C4-2B (cell line): ENCODE results near the gene NR3C1.

ENCODE experiments used
- H3K27ac ChIP-seq: fragments of 450-650 bp; 2 replicates; pipeline ENCODE4 v1.5.1; 2017
- ZFX ChIP-seq: fragments of 450-650 bp; IDR thresholded peaks from 2 replicates; pipeline ENCODE4 v1.6.1; 2017
- TF ChIP-seq, protein P1 (sequence below): fragments of 450-650 bp; conservative IDR thresholded peaks from 2 replicates; pipeline ENCODE4 v1.5.1; 2017; ENCODE audit warnings: mild to moderate bottlenecking

NR3C1 gene

DNA sequence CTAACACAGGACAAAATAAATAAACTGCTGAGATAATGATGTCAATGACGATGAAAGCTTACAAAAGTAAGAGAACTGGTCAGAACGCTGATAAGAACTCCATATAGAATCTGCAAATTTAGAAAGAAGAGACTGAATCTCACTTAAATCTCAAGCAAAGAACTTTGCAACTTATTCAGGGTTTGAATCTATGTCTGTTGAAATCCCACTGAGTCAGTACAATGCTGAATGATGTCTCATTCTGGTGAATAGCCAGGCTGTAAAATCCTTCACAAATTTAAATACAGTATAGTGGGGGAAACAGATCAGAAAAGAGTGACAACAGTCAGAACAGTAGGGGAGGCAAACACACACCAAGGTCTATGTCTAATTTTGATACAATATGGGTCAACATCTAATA, 38.9 kb upstream of the NR3C1 start:
- TF ChIP-seq, protein P1, sequence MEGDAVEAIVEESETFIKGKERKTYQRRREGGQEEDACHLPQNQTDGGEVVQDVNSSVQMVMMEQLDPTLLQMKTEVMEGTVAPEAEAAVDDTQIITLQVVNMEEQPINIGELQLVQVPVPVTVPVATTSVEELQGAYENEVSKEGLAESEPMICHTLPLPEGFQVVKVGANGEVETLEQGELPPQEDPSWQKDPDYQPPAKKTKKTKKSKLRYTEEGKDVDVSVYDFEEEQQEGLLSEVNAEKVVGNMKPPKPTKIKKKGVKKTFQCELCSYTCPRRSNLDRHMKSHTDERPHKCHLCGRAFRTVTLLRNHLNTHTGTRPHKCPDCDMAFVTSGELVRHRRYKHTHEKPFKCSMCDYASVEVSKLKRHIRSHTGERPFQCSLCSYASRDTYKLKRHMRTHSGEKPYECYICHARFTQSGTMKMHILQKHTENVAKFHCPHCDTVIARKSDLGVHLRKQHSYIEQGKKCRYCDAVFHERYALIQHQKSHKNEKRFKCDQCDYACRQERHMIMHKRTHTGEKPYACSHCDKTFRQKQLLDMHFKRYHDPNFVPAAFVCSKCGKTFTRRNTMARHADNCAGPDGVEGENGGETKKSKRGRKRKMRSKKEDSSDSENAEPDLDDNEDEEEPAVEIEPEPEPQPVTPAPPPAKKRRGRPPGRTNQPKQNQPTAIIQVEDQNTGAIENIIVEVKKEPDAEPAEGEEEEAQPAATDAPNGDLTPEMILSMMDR = no peak
- no peak for TF ChIP-seq ZFX
- H3K27ac ChIP-seq = no peak overlapping the region

DNA sequence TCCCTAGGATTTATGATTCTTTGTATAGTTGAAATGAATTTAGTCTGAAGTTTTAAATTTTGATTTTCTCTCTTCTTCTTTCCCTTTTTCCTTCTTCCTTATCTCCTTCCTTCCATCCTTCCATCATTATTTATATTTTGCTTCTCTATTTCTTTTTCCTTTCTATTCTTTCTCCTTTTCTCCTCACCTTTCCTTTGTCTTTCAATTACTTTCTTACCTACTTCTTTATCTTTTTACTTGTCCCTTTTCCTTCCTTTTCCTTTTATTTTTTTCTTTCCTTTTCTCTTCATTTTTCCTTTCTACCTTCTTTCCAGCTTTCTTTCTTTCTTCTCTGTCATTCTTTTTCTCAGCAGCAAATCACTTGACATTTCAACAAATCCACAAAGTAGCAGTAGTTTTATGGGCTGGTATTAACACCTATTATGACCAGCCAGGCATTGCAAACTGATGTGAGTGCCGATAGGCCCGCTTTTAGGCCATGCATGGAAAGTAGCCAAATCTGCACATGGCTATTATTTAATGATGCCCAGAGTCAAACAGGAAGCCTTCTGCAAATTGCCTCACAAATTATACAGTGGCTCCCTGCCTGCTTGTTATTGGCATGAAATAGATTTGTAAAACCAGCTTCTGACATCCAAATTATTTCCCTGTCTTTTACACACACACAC, 37.1 kb upstream of the NR3C1 start:
- TF ChIP-seq ZFX = no peak
- TF ChIP-seq, protein P1 = no peak
- H3K27ac ChIP-seq = no peak overlapping the region

DNA sequence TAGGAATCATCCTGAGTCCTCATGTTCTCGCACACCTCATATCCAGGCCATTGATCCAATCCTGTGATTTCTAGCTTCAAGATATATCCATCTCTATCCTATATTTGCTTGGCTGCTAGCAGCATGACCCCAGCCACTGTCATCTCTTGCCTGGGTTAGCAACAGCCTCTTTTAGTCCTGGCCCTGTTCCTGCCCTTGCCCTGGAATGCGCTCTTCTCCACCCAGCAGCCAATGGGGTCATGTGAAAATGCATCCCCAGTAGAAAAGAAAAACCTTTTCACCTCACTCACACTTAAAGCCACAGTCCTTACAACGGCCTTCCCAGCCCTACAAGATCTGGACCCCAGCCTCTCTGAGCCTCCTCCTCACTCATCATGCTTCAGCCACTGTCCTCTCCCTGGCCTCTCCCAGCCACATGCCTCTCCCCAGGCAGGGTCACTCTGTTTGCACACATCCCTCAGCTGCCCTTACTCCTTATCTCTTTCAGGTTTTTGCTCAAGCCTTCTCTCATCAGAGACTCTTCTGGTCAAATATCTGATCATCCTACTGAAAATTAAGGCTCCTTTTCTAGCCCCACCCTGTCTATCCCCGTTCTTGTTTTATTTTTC, 34.3 kb upstream of the NR3C1 start:
- H3K27ac ChIP-seq = no peak overlapping the region
- TF ChIP-seq, protein P1 = no peak
- TF ChIP-seq ZFX = no peak

DNA sequence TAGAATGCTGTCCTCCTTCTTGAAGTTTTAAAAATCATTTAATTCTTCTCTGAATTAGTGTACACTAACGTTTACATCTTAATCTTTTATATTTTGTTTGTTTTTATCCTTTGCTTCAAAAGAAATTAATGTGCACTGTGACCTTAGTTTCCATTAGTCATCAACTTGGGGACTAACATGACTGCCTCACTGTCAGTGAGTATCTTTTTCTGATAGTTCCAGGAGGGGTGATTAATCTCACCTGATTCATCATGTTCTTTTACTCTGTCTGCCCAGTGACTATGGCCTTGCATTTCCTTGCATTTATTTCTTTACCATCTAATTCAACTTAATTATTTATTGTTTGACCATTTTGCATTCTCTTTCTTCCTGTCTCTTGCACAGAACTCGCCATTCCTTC, 33.4 kb upstream of the NR3C1 start:
- H3K27ac ChIP-seq = no peak overlapping the region

DNA sequence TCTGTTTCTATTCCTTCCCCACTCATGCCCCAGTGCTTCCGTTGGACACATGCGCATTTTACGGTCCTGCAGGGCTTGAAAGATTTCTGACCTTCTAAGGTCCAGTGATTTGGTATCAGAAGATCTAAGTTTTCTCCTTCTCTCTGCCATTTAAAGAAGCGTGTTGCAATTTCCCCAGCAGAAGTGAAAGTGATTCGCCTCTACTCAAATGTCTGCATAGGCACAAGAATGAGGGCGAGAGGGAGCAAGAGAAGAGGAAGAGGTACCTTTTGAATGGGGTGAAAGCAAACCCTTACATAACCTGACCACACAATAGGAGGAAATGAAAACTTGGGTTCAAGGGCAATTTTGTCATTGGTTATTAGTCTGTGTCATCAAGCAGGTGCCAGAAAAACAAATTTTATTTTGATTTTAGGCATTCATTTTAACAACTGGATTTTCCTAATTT, 31.7 kb upstream of the NR3C1 start:
- no peak for TF ChIP-seq ZFX
- TF ChIP-seq, protein P1 = no peak
- H3K27ac ChIP-seq = no peak overlapping the region

More for the DNA sequence above, 33.4 kb upstream of the NR3C1 start:
- TF ChIP-seq ZFX = no peak
- TF ChIP-seq, protein P1 = no peak

DNA sequence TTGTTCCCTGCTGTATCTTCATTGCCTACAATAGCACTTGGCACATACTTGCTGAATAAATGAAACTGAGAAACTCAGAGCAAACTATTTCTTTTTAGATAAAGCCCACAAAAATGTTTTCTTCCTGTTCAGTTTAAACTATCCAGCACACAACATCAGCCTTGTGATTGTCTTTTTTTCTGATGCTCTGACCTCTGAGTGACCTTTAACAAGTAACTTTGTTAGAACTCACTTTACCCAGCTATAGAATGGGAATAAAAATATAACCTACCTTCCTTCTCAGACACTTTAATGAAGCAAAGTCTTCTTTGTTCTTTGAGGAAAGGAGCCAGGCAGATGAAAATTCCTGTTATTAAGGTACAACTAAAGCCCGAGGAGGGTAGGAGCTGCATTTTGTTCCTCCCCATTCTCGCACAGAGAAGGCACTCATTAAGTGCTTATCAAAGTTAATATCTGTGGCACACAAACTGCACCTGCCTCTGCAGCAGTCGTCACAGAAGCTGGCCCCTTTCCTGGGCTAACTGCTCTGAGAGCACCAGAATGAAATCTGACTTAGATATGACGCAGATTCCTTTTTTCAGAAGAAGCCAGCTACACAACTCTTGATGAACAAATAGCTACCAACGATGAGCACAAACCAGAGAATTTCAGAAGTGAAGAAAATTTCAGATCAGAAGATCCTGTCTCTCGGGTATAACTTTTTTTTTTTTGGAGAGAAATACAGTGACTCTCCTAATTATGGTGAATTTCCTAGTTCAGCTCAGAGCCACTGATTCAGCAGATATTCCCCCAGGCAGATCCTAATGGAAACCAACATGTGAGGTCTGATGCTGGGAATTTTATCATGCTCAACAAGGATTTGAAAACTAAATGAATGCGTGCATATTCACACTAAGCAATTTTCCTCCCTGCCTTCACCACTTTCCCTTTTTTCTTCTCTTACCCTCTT, 31.0 kb upstream of the NR3C1 start:
- no peak overlapping the region for H3K27ac ChIP-seq
- TF ChIP-seq, protein P1 = no peak
- TF ChIP-seq ZFX = no peak

DNA sequence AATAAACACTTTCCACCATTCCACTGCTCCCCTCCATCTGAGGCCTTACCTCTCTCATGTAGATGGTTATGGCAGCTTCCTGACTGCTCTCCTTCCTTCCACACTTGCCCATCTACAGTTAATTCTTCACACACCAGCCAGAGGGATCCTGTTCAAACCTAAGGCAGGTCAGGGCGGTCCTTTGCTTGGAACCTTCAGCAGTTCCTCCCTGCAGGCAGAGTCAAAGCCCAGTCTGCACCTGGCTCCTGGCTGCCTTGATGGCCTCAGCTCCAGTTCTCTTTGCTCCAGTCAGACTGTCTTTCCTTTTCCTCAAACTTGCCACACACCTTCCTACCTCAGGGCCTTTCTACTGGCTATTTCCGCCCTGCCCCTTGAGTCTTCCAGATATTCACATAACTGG, 30.2 kb upstream of the NR3C1 start:
- H3K27ac ChIP-seq = no peak overlapping the region
- no peak for TF ChIP-seq ZFX
- TF ChIP-seq, protein P1 = no peak
